Measurements from ENCODE around the gene CRISP3.

DNA sequence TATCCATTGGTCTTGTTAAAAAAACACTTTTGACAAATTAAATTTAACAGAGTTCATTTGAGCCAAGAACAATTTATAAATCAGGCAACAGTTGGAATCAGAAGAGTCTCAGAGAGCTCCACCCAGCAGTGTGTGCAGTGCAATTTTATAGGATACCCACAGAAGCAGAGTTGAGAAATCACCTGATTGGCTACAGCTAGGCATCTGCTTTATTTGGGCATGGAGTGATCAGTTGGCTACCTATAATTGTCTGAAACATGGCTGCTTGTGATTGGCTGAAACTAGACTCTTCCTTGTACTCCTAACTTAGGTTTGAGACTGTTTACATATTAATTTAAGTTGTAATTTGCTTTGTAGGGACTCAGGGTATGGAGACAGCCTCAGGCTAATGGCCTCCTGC lies 30.9 kb upstream of the CRISP3 start:
- TF ChIP-seq GATA2 (IDR thresholded peaks at IDR 0.05; ENCODE audit: low read depth, low read length) (no peak), GATA3 (IDR thresholded peaks at IDR 0.05; ENCODE audit: low read depth, low read length) (no peak)

Measured in SH-SY5Y (cell line).